Central memory CD4-positive, alpha-beta T cell (primary cell): Measurements from ENCODE around the gene ADARB2.

Experiments
- DNase-seq: peaks from one replicate; pipeline ENCODE4 v3.0.0; 2022

ADARB2 gene

DNA sequence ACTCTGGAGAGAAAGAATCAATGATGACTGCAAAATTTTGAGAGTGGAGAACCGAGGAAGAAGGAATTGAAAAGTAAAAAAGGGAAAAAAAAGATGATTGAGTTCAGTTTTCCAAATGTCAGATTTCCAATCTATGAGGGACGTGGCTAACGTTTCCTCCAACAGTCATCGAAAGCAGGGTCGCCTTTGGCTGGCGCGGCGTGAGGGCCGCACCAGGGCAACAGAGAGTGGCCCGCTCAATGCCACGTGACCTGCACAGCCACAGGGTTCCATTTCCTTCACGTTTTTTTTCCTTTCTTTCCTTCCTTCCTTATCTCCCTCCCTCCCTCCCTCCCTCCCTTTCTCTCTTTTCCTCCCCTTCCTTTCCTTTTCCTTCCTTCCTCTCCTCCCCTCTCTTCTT, 579.3 kb downstream of the ADARB2 start:
- no peak for DNase-seq

- no peak for DNase-seq
These were observed 579.8 kb downstream of the ADARB2 start for GRCh38 chr10:1157615-1157933.

DNA sequence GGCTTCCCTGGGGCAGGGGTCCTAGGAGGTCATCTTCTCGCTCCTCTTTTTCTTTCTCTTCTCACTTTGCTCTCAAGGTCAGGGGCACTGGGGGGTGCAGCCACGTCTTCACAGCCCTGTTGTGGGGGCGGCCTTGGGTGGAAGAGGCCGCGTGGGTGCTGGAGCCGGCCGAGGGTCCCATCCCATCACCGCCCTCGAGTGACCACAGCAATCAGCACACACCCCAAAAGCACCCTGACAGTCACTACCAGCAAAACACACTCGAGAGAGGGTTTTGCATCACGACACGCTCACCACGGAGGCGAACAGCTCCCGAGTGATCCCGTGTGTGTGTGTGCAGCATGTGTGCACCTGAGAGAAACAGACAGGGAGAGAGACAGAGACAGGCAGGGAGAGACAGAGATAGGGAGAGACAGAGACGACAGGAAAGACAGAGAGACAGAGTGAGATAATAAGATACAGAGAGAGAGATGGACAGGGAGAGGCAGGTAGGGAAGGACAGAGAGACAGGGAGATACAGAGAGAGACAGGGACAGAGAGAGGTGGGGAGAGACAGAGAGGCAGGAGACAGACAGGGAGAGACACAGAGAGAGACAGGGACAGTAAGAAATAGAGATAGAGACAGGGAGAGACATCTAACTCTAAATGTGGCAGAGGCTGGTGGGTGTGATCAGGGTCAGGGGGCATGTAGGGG, 580.3 kb downstream of the ADARB2 start:
- DNase-seq, result no peak

DNA sequence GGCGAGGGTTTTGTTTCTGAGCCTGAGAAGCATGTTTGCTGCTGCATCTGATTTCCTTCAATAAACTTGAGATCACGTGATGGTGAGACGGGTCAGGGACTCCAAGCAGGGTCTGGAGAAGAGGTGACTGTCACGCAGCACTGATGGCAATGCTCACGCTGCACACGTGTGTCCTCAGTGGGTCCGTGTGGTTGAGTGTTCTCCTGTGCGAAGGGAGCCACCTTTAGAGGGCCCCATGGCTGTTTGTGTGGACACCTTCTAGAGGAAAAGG, 580.8 kb downstream of the ADARB2 start:
- DNase-seq, result no peak

DNA sequence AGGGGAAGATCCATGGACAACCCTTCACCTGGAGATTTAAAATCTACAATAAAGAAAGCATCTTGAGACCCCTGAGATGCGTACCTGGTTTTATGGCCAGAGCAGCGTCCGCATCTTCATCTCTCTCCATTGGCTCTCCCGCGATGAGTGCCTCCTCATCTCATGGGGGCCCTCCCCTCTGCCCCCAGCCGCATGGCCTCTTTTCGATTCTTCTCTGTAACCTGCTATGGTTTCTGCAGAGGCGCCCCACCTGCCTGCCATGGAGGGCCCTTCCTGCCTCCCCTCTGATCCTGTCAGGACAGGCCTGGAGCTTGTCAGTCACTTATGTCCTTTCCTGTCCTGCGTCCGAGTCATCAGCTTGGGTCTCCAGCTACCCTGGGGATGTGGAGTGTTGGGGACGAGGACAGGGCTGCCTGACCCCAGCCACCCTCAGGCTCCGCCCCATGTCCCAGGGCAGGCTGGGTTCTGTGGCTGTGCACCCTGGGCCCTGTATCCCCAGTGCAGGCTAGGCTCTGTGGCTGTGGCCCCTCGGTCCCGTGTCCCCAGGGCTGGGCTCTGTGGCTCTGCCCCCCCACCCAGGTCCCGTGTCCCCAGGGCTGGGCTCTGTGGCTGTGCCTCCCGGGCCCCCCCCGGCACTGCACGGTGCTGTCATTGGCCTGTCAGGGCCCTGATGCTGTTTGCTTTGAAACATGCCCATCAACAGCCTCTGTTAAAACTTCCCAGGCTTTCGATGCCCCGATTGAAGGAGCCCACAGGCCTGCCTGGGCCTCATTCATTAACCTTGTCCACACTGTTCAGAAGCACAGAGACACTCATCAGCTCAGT, 581.3 kb downstream of the ADARB2 start:
- no peak for DNase-seq

DNA sequence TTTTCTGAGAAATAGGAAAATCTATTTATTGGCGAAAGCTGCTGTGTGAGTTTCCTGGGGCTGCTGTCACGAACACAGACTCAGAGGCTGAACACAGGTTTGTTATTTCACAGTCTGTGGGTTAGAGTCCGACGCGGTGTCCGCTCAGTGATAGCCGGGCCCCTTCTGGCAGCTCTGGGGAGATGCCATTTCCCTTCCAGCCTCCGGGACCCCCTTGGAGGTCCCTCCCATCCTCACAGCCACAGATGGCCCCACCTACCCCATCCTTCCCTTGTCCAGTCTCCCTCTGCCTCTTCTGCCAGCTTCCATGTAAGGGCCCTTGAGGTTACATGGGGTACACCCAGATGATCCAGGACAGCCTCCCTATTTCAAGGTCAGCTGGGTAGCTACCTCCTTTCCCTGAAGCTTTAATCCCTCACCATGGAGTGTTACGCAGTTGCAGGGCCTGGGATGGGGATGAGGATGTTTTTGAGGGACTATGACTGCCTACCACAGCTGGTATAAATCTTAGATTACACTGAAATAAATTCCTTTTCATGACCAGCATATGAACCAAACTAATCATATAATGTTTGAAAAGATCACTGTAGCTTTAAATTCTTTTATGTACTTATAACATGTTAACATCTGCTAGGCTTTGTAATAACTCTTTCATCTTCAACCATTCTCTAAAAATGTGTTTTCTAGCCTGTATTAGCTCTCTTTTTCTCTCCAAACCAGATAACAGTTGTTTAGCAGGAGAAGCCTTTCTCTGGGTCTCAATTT, 582.6 kb downstream of the ADARB2 start:
- DNase-seq, result no peak

DNA sequence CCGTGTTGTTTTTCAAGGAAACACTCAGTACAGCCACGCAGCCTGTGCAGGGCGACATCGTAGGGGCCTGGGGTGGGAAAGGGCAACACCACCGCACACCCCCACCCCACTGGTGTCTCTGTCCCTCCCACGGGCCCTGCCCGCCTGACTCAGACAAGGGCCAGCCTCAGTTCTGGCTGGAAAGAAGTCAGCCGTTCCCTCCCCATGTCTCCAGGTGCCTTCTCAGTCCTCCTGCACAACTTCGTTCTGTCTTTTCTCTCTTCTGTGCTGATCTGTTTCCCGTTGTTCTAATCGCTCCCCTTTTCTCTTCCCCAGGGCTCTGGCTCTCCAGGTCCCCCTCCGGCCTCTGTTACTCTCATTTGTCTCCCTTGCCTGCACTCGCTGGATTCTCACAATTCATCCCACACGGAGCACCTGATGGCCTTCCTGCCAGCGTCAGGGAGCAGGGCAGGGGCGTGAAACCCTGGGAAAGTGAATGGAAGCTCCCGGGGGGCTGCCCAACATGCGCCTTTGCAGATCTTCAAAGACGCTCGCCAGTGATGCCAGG, 583.4 kb downstream of the ADARB2 start:
- no peak for DNase-seq

GRCh38 chr10:1153251-1153763, 584.0 kb downstream of the ADARB2 start:
- DNase-seq, result no peak

- DNase-seq, result no peak
These were observed 584.7 kb downstream of the ADARB2 start for GRCh38 chr10:1152386-1153250.

GRCh38 chr10:1151076-1152033, 586.0 kb downstream of the ADARB2 start:
- DNase-seq, result no peak

DNA sequence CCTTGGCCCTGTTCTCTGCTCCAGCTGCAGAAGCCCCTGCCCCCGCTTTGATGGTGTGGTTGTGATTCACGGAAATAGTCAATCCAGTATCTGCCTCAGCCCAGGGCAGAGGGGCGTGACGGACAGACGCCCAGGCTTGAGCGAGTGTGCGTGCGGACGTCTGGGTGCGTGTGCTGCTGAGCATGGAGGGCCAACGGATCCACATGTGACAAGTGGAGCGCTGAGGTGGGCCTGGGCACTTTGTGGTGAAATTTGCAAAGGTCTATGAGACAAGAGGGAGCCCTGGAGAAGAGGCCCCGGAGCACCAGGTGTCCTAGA, 586.7 kb downstream of the ADARB2 start:
- DNase-seq, result no peak

GRCh38 chr10:1149793-1150637, 587.3 kb downstream of the ADARB2 start:
- no peak for DNase-seq

DNA sequence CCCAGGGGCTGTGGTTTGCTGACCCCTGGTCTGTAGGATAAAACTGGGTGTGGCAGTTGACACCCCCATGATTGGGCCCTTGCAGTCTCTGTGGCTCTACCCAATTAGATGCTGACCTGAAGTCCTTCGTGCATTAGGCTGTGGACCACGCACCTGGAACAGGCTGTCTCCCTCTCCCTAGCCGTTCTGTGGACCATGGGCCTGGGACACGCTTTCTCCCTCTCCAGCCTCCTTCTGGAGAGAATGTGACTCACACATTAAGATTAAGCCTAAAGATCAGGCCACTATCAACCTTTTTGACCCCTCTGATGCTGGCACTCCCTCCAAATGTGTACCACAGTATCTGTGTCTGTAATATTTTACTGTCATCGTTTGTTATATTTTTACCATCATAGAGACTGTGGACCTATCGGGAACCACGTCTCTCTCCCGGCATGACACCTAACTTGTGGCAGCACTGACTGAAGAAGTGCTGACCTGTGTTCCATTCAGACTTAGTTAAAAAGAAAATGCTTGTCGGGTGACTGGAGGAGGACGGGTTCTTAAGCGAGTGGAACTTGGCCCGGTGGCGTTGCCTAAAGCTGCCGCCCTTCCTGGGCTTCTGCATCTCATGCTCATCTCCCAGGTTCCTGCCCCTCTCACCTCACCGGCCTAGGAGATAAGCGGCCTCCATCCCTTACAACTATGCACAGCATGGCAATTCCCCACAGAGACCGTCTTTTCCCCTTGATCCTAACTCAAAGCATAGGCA, 588.3 kb downstream of the ADARB2 start:
- no peak for DNase-seq

- no peak for DNase-seq
These were observed 589.5 kb downstream of the ADARB2 start for GRCh38 chr10:1147810-1148209.

- DNase-seq, result no peak
These were observed 594.7 kb downstream of the ADARB2 start for GRCh38 chr10:1142596-1142995.

DNA sequence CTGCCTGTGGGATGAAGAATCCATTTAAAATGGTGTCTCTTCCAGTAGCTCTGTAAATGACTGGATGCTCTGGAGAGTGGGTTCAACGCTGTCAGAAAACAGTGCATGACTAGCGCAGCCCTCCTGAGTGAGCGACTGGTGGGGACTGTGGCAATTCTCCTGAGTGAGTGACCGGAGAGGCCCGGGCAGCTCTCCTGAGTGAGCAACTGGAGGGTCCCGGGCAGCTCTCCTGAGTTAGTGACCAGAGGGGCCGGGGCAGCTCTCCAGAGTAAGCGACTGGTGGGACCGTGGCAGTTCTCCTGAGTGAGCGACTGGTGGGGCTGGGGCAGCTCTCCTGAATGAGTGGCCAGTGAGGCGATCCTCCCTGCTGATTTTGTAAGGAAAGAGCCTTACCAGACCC, 595.6 kb downstream of the ADARB2 start:
- no peak for DNase-seq

- DNase-seq, result no peak
These were observed 596.1 kb downstream of the ADARB2 start for GRCh38 chr10:1141261-1141660.

DNA sequence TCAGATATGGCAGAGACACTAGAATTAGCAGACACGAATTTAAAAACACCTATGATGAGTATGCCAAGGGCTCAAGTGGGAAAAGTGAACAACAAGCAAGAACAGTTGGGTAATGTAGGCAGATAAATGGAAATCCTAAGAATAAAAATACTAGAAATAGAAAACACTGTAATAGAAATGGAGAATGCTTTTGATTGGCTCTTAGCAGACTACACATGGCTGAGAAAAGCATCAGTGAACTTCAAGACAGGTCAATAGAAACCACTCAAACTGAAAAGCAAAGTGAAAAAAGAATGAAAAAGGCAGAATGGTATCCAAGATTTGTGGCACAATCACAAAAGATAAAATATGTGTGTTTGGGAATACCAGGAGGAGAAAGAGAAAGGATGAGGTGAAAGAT, 598.8 kb downstream of the ADARB2 start:
- no peak for DNase-seq

DNA sequence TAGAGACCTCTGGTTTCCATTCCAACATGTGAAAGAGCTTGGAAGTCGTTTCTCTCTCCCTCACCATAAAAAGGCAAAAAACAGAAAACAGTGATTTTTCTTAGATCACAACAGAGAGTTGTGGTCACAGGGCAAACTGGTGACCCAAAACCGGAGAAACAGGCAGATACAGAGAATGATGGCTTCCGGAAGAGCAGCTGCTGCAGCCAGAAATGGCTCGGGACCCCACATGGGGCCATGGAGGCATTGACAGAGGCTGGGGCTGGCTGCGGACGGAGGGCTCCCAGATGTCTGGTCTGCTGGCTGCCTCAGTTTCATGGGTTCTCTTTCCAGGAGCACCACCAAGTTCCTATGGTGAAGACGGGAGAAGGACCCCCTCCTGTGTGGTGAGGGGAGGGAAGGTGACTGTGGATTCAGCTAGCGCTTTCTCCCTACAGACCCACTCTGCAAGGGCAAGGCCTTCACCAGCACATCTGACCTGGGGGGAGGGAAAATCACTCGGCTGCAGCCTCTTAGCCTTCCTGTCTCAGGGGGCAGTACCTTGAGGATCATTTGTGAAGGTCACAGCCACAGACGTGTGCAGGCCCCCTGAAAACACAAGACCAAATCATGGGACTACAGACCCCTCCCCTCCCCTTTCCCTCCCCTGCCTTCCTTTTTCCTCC, 599.7 kb downstream of the ADARB2 start:
- no peak for DNase-seq
